ENCODE measurements around the gene ABHD4.
A peak's percentile ranks its signal among the peaks of the same experiment; 100 is the strongest.
"Not testable (repeated sequence)": the region's sequence is repeated elsewhere in the genome, so short reads cannot be mapped to it uniquely, and the experiment has no call there.

The ABHD4 gene

GRCh38 chr14:22598099-22598895, at the start of gene ABHD4:
Gene ABHD4, plus strand, starts transcription at chr14:22598300. Its CDS starts 7 bp downstream, at chr14:22598307.
- DNase-seq: peak; percentile 79

- DNase-seq: no peak
Observed at GRCh38 chr14:22549324-22549962, 48.7 kb upstream of the ABHD4 start.

- DNase-seq: no peak
Observed at GRCh38 chr14:22549981-22550673, 48.0 kb upstream of the ABHD4 start.

- DNase-seq: no peak
Observed at GRCh38 chr14:22551605-22551997, 46.5 kb upstream of the ABHD4 start.

GRCh38 chr14:22552001-22552826, 45.9 kb upstream of the ABHD4 start:
- no peak for DNase-seq

GRCh38 chr14:22552827-22553076, 45.3 kb upstream of the ABHD4 start:
- no peak for DNase-seq

GRCh38 chr14:22553445-22553844, 44.7 kb upstream of the ABHD4 start:
- DNase-seq: no peak

- DNase-seq: not testable (repeated sequence)
Observed at GRCh38 chr14:22553861-22554497, 44.1 kb upstream of the ABHD4 start.

- DNase-seq: no peak
Observed at GRCh38 chr14:22554498-22555383, 43.4 kb upstream of the ABHD4 start.

GRCh38 chr14:22555384-22556011, 42.6 kb upstream of the ABHD4 start:
- DNase-seq: no peak

GRCh38 chr14:22556021-22556989, 41.8 kb upstream of the ABHD4 start:
- no peak for DNase-seq

GRCh38 chr14:22556990-22557623, 41.0 kb upstream of the ABHD4 start:
- DNase-seq: peak; percentile 87

- DNase-seq: no peak
Observed at GRCh38 chr14:22557846-22558220, 40.3 kb upstream of the ABHD4 start.

- DNase-seq: no peak
Observed at GRCh38 chr14:22558221-22558913, 39.7 kb upstream of the ABHD4 start.

- DNase-seq: no peak
Observed at GRCh38 chr14:22559041-22559440, 39.1 kb upstream of the ABHD4 start.

- no peak for DNase-seq
Observed at GRCh38 chr14:22560662-22561365, 37.3 kb upstream of the ABHD4 start.

- no peak for DNase-seq
Observed at GRCh38 chr14:22561366-22561660, 36.8 kb upstream of the ABHD4 start.
